ENCODE data around the gene PDPN. TPM values are rescaled to one million over a fixed set of nuclear protein-coding genes. Genes with fewer than 3 reads are reported as not detected.

PDPN gene
- total RNA-seq, 1 experiment from 2014 or later, result not detected

GRCh38 chr1:13590486-13590885, 6.9 kb downstream of the PDPN start:
- H3K4me1 ChIP-seq (ENCODE audit: control insufficient read depth in 1 of 2, insufficient read depth in 2 of 2, low read length in 2 of 2), result no peaks in the 10 kb centered on the region
- CTCF ChIA-PET, result no interaction called here
- no peaks in the 10 kb centered on the region for H4K20me1 ChIP-seq (ENCODE audit: insufficient read depth)
- H3K27me3 ChIP-seq (ENCODE audit: insufficient read depth, low read length), result peaks cover 4% of the 10 kb centered on the region; the same call in 1 of the 2 replicates
- POLR2A ChIA-PET, result no interaction called here
- RAD21 ChIA-PET (ENCODE audit: low non-redundant PET in 1 of 2, low total read pairs in 2 of 2, uncharacterized antibody in 2 of 2, unreplicated experiment in 2 of 2), result no interaction called here
- DNase-seq (ENCODE audit: low read depth, low spot score) (no peak), ATAC-seq (no peak)
- H3K4me3 ChIP-seq (replicated peaks in 1 of 2; ENCODE audit: low read depth in 1 of 2, low read length in 2 of 2), result no peak overlapping the region
- H3K4me2 ChIP-seq (ENCODE audit: low read length), result no peak overlapping the region
- H3K36me3 ChIP-seq (ENCODE audit: control insufficient read depth in 1 of 2, insufficient read depth in 2 of 2, low read length in 2 of 2), result no peaks in the 10 kb centered on the region
- BruUV-seq (replicated peaks), result no TSS peak
- no peak for TF ChIP-seq RAD21 (IDR thresholded peaks at IDR 0.05; ENCODE audit: low read depth)
- no peak for TF ChIP-seq ZBTB33 (IDR thresholded peaks at IDR 0.05; ENCODE audit: extremely low read depth, insufficient replicate concordance, low read length)
- TF ChIP-seq TCF7L2 (IDR thresholded peaks at IDR 0.05; ENCODE audit: borderline replicate concordance, extremely low read depth, insufficient read depth, insufficient read length), result no peak
- no peak for TF ChIP-seq SRF (IDR thresholded peaks at IDR 0.05; ENCODE audit: low read depth)
- TF ChIP-seq ELF1 (IDR thresholded peaks at IDR 0.05; ENCODE audit: borderline replicate concordance, low read depth), result no peak
- TF ChIP-seq EZH2 (IDR thresholded peaks at IDR 0.05), result no peak
- TF ChIP-seq POLR2A (IDR thresholded peaks at IDR 0.05; ENCODE audit: borderline replicate concordance, extremely low read depth, insufficient read depth, insufficient read length), result no peak
- no peak for TF ChIP-seq POLR2AphosphoS5 (IDR thresholded peaks at IDR 0.05; ENCODE audit: low read depth, low read length)
- no peak for TF ChIP-seq SP1 (IDR thresholded peaks at IDR 0.05; ENCODE audit: low read depth)
- TF ChIP-seq EZH2phosphoT487 (IDR thresholded peaks at IDR 0.05; ENCODE audit: borderline replicate concordance), result no peak
- no peak for TF ChIP-seq ZNF274 (IDR thresholded peaks at IDR 0.05; ENCODE audit: low read depth, low read length)
- no peak for TF ChIP-seq EGR1 (IDR thresholded peaks at IDR 0.05; ENCODE audit: low read depth)
- TF ChIP-seq ZFX (IDR thresholded peaks at IDR 0.05), result no peak
- TF ChIP-seq ATF3 (IDR thresholded peaks at IDR 0.05), result no peak
- TF ChIP-seq CBX3 (IDR thresholded peaks at IDR 0.05; ENCODE audit: low read depth), result no peak
- TF ChIP-seq SIN3A (IDR thresholded peaks at IDR 0.05; ENCODE audit: low read depth), result no peak
- no peak for TF ChIP-seq JUND (IDR thresholded peaks at IDR 0.05)
- no peak for TF ChIP-seq YY1 (IDR thresholded peaks at IDR 0.05; ENCODE audit: extremely low read depth, insufficient replicate concordance, low read depth, low read length)
- no peaks in the 10 kb centered on the region for H3K9me2 ChIP-seq (ENCODE audit: insufficient read depth)
- no peaks in the 10 kb centered on the region for H3K79me2 ChIP-seq (ENCODE audit: insufficient read depth, low read length)
- intact Hi-C loops (cut with micrococcal nuclease), result no loop called here
- no peak overlapping the region for H2AFZ ChIP-seq (ENCODE audit: low read depth, low read length, poor library complexity, severe bottlenecking)
- H3K27ac ChIP-seq (ENCODE audit: low read depth, low read length), result no peak overlapping the region
- H3K9ac ChIP-seq (ENCODE audit: low read length), result no peak overlapping the region
- no peaks in the 10 kb centered on the region for H3K9me3 ChIP-seq (ENCODE audit: control insufficient read depth in 1 of 2, insufficient read depth in 1 of 2, low read depth in 1 of 2, low read length in 2 of 2)

Data from HCT116 (cell line).